Ishikawa (cell line): ENCODE measurements around the gene RGS8.

Experiments used
- CEBPB ChIP-seq: IDR thresholded peaks from 2 replicates; pipeline ENCODE4 v1.6.1; 2012
- CREB1 ChIP-seq: IDR thresholded peaks from 2 replicates; pipeline ENCODE4 v1.6.1; 2012; ENCODE audit warnings: low read depth
- EP300 ChIP-seq: IDR thresholded peaks from 2 replicates; pipeline ENCODE4 v1.6.1; 2012; ENCODE audit warnings: borderline replicate concordance
- FOXM1 ChIP-seq: IDR thresholded peaks from 2 replicates; pipeline ENCODE4 v1.6.1; 2012; ENCODE audit warnings: low read depth, borderline replicate concordance
- MAX ChIP-seq: IDR thresholded peaks from 2 replicates; pipeline ENCODE4 v1.6.1; 2012
- NFIC ChIP-seq: IDR thresholded peaks from 2 replicates; pipeline ENCODE4 v1.6.1; 2012
- RAD21 ChIP-seq: IDR thresholded peaks from 2 replicates; pipeline ENCODE4 v1.6.1; 2012; ENCODE audit warnings: low read depth
- TAF1 ChIP-seq: IDR thresholded peaks from 2 replicates; pipeline ENCODE4 v1.6.1; 2012; ENCODE audit warnings: low read depth, mild to moderate bottlenecking
- YY1 ChIP-seq: IDR thresholded peaks from 2 replicates; pipeline ENCODE4 v1.6.1; 2012; ENCODE audit warnings: low read depth
- TF ChIP-seq, protein P1 (sequence below): IDR thresholded peaks from 2 replicates; pipeline ENCODE4 v1.6.1; 2012; ENCODE audit warnings: low read depth, mild to moderate bottlenecking
- TF ChIP-seq, protein P2 (sequence below): IDR thresholded peaks from 2 replicates; pipeline ENCODE4 v1.6.1; 2012

- no peak for TF ChIP-seq NFIC
- no peak for TF ChIP-seq FOXM1
- no peak for TF ChIP-seq TAF1
- no peak for TF ChIP-seq CEBPB
- no peak for TF ChIP-seq RAD21
- TF ChIP-seq, protein P1, sequence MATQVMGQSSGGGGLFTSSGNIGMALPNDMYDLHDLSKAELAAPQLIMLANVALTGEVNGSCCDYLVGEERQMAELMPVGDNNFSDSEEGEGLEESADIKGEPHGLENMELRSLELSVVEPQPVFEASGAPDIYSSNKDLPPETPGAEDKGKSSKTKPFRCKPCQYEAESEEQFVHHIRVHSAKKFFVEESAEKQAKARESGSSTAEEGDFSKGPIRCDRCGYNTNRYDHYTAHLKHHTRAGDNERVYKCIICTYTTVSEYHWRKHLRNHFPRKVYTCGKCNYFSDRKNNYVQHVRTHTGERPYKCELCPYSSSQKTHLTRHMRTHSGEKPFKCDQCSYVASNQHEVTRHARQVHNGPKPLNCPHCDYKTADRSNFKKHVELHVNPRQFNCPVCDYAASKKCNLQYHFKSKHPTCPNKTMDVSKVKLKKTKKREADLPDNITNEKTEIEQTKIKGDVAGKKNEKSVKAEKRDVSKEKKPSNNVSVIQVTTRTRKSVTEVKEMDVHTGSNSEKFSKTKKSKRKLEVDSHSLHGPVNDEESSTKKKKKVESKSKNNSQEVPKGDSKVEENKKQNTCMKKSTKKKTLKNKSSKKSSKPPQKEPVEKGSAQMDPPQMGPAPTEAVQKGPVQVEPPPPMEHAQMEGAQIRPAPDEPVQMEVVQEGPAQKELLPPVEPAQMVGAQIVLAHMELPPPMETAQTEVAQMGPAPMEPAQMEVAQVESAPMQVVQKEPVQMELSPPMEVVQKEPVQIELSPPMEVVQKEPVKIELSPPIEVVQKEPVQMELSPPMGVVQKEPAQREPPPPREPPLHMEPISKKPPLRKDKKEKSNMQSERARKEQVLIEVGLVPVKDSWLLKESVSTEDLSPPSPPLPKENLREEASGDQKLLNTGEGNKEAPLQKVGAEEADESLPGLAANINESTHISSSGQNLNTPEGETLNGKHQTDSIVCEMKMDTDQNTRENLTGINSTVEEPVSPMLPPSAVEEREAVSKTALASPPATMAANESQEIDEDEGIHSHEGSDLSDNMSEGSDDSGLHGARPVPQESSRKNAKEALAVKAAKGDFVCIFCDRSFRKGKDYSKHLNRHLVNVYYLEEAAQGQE, result no peak
- TF ChIP-seq, protein P2, sequence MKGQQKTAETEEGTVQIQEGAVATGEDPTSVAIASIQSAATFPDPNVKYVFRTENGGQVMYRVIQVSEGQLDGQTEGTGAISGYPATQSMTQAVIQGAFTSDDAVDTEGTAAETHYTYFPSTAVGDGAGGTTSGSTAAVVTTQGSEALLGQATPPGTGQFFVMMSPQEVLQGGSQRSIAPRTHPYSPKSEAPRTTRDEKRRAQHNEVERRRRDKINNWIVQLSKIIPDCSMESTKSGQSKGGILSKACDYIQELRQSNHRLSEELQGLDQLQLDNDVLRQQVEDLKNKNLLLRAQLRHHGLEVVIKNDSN, result no peak
- no peak for TF ChIP-seq CREB1
- TF ChIP-seq YY1, result no peak
- no peak for TF ChIP-seq MAX
- no peak for TF ChIP-seq EP300
Observed at GRCh38 chr1:182635871-182636270, 48.5 kb downstream of the RGS8 start.
